Coronary artery (tissue), 2 donors: Measurements from ENCODE around the gene XRCC1.

ENCODE experiments used
- DNase-seq: peaks from one replicate; pipeline ENCODE4 v3.0.0-alpha.2; 2017; ENCODE audit warnings: low spot score
- H3K27ac ChIP-seq, 2 donors: fragments of 200-600 bp; sonication (generic); one replicate each; pipeline ENCODE4 v1.5.1; 2016 to 2019
- H3K4me3 ChIP-seq: fragments of 200-600 bp; sonication (generic); 2 replicates; pipeline ENCODE4 v1.5.1; 2016; ENCODE audit warnings: mild to moderate bottlenecking, moderate library complexity
- CTCF ChIP-seq: fragments of 200-600 bp; sonication (generic); IDR thresholded peaks from one replicate; pipeline ENCODE4 v1.5.1; 2019; ENCODE audit warnings: antibody characterized with exemption

XRCC1 gene

GRCh38 chr19:43599635-43600295 is 24.4 kb upstream of the XRCC1 start:
- Histone ChIP-seq H3K27ac (no peak overlapping the region), H3K4me3 (no peak overlapping the region)
- no peak for TF ChIP-seq CTCF
- no peak for DNase-seq

GRCh38 chr19:43598445-43599240 is 23.3 kb upstream of the XRCC1 start:
- no peak overlapping the region for H3K27ac ChIP-seq
- TF ChIP-seq CTCF = no peak
- no peak for DNase-seq
- H3K4me3 ChIP-seq = no peak overlapping the region

- Histone ChIP-seq H3K27ac (no peak overlapping the region), H3K4me3 (peak overlapping the region; percentile 67)
- TF ChIP-seq CTCF = no peak
- no peak for DNase-seq
Measured at GRCh38 chr19:43597876-43598275, 22.5 kb upstream of the XRCC1 start.

- H3K27ac ChIP-seq = peak overlapping the region; percentile 76 to 97
- H3K4me3 ChIP-seq = peak overlapping the region; percentile 67
- DNase-seq = no peak
- TF ChIP-seq CTCF = no peak
Measured at GRCh38 chr19:43596842-43597461, 21.6 kb upstream of the XRCC1 start.

GRCh38 chr19:43595999-43596841 is 20.9 kb upstream of the XRCC1 start, which contains the start of the genes IRGQ and ZNF576:
TSS of gene IRGQ (minus strand) at chr19:43596134. CDS start at chr19:43595338, 796 bp downstream.
TSS of gene ZNF576 (plus strand) at chr19:43596595. CDS start at chr19:43597109, 514 bp downstream.
- Histone ChIP-seq H3K4me3 (peak within 1 kb of the TSS; percentile 67), H3K27ac (peak within 1 kb of the TSS; percentile 76 to 97)
- peak; percentile 100 for DNase-seq
- TF ChIP-seq CTCF = no peak

GRCh38 chr19:43595605-43595998 is 20.3 kb upstream of the XRCC1 start:
- H3K4me3 ChIP-seq = peak overlapping the region; percentile 67
- DNase-seq = no peak
- TF ChIP-seq CTCF = no peak
- peak overlapping the region; percentile 76 to 97 for H3K27ac ChIP-seq
